ENCODE results near the gene DAD1.
"Not testable (repeated sequence)": the region's sequence is repeated elsewhere in the genome, so short reads cannot be mapped to it uniquely, and the experiment has no call there.

The DAD1 gene

DNA sequence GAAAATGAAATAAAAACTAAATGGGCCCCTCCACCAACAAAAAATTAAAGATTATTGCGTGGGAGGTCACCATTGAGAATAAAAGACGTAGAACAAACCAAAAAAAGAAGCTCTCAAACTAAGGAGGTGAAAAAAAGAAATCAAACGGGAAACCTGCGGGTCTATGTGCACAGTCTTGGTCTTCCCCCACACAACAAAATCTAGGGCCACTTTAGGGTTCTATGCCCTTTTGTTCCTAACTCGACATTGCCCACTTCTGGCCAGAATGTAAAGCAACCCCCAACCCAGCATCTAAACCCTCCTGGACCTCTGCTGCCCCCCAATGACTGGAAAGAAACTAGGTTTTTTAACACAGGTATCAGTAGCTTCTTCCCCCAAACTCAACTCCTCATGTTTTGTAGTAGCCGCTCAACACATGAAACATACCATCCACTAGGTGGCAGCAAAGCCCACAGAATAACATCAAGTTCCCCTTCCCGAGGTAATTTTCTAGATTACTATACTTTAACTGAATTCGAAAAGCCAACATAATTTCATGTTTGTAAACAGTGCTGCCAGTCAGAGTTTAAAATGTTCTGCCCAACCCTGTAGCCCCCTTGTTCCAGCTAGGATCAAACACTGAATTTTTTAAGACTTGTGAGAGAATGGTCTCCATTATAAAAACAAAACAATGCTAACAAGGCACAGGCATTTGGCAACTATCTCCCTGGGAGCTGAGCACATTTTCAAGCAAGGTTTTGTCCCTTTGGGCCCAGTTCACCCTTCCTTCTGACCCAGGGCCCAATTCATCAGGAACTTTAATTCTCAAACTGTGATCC is 18.7 kb downstream of the DAD1 start:
- H3K4me3 Mint-ChIP-seq, result no peak overlapping the region
- H3K4me1 Mint-ChIP-seq (ENCODE audit: low read depth), result peaks cover 17% of the 10 kb centered on the region
- H3K27ac Mint-ChIP-seq, result no peak overlapping the region
- no peaks in the 10 kb centered on the region for H3K9me3 Mint-ChIP-seq
- H3K27me3 Mint-ChIP-seq, result no peaks in the 10 kb centered on the region
- intact Hi-C loops (cut with micrococcal nuclease), result loop anchor here (1.0 to 5.0 kb wide), 3 partner anchors 83 to 283 kb away; partner anchors contain the start of gene SLC7A7
- H3K36me3 Mint-ChIP-seq (ENCODE audit: low read depth), result peaks cover 92% of the 10 kb centered on the region

- intact Hi-C loops (cut with micrococcal nuclease), result loop anchor here (1.0 to 5.0 kb wide), 3 partner anchors 84 to 284 kb away; partner anchors contain the start of gene SLC7A7
- H3K27ac Mint-ChIP-seq, result no peak overlapping the region
- peaks cover 92% of the 10 kb centered on the region for H3K36me3 Mint-ChIP-seq (ENCODE audit: low read depth)
- H3K27me3 Mint-ChIP-seq, result no peaks in the 10 kb centered on the region
- H3K9me3 Mint-ChIP-seq, result no peaks in the 10 kb centered on the region
- peaks cover 17% of the 10 kb centered on the region for H3K4me1 Mint-ChIP-seq (ENCODE audit: low read depth)
- H3K4me3 Mint-ChIP-seq, result no peak overlapping the region
These were observed 19.3 kb downstream of the DAD1 start for GRCh38 chr14:22569737-22570131.

GRCh38 chr14:22569106-22569736 is 19.8 kb downstream of the DAD1 start:
- peaks cover 92% of the 10 kb centered on the region for H3K36me3 Mint-ChIP-seq (ENCODE audit: low read depth)
- H3K4me1 Mint-ChIP-seq (ENCODE audit: low read depth), result peaks cover 17% of the 10 kb centered on the region
- no peak overlapping the region for H3K27ac Mint-ChIP-seq
- no peak overlapping the region for H3K4me3 Mint-ChIP-seq
- H3K27me3 Mint-ChIP-seq, result no peaks in the 10 kb centered on the region
- no peaks in the 10 kb centered on the region for H3K9me3 Mint-ChIP-seq
- intact Hi-C loops (cut with micrococcal nuclease), result no loop called here

DNA sequence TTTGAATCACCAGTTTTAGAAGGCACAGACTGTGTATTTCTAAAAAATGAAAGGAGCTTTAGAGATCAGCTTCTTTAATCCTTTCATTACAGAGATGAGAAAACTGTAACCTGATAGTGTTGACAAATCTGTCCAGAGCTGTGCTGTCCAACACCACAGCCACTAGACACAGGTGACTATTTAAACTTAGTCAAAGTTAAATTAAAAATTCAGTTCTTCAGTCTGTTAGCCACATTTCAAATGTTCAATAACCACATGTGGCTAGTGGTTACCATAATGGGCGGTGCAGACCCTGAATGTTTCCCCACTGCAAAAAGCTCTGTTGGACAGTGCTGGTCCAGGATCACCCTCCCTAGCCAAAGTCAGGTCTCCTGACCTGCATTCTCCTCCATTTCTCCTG is 21.6 kb downstream of the DAD1 start:
- H3K27me3 Mint-ChIP-seq, result no peaks in the 10 kb centered on the region
- H3K9me3 Mint-ChIP-seq, result no peaks in the 10 kb centered on the region
- peaks cover 11% of the 10 kb centered on the region for H3K4me1 Mint-ChIP-seq (ENCODE audit: low read depth)
- no peak overlapping the region for H3K27ac Mint-ChIP-seq
- H3K36me3 Mint-ChIP-seq (ENCODE audit: low read depth), result peaks cover 90% of the 10 kb centered on the region
- no peak overlapping the region for H3K4me3 Mint-ChIP-seq
- intact Hi-C loops (cut with micrococcal nuclease), result no loop called here

DNA sequence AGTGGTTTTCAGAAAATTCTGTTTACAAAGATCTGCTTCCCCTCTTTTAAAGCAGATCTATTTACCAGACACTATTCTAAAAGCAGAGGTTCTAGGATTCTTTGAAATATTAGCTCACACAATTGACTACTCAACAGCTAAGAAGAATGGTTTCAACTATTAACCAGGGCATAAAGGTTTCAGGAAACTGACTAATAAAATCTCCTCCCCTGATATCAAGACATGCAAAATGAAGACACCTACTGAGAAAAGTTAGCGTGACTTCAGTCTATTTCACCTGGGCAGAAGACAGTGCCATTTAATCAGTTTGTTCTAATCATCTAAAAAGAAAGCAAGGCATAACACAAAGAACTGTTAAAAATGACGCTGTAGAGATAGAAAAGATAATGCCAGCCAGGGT is 22.2 kb downstream of the DAD1 start:
- H3K9me3 Mint-ChIP-seq, result no peaks in the 10 kb centered on the region
- H3K4me1 Mint-ChIP-seq (ENCODE audit: low read depth), result peaks cover 16% of the 10 kb centered on the region
- no peaks in the 10 kb centered on the region for H3K27me3 Mint-ChIP-seq
- no peak overlapping the region for H3K27ac Mint-ChIP-seq
- intact Hi-C loops (cut with micrococcal nuclease), result no loop called here
- H3K4me3 Mint-ChIP-seq, result no peak overlapping the region
- peaks cover 86% of the 10 kb centered on the region for H3K36me3 Mint-ChIP-seq (ENCODE audit: low read depth)

GRCh38 chr14:22566266-22566665 is 22.8 kb downstream of the DAD1 start:
- intact Hi-C loops (cut with micrococcal nuclease); H3K4me3 Mint-ChIP-seq; H3K9me3 Mint-ChIP-seq; H3K27ac Mint-ChIP-seq; H3K27me3 Mint-ChIP-seq: not testable (repeated sequence)
- Mint-ChIP-seq H3K4me1 (ENCODE audit: low read depth) (peaks cover 20% of the 10 kb centered on the region), H3K36me3 (ENCODE audit: low read depth) (peaks cover 80% of the 10 kb centered on the region)

GRCh38 chr14:22565391-22565945 is 23.6 kb downstream of the DAD1 start:
- Mint-ChIP-seq H3K4me3 (no peak overlapping the region), H3K27ac (no peak overlapping the region), H3K27me3 (no peaks in the 10 kb centered on the region), H3K36me3 (ENCODE audit: low read depth) (peaks cover 72% of the 10 kb centered on the region), H3K4me1 (ENCODE audit: low read depth) (peaks cover 19% of the 10 kb centered on the region), H3K9me3 (no peaks in the 10 kb centered on the region)
- intact Hi-C loops (cut with micrococcal nuclease), result no loop called here

GRCh38 chr14:22564463-22564862 is 24.6 kb downstream of the DAD1 start:
- Mint-ChIP-seq H3K9me3 (no peaks in the 10 kb centered on the region), H3K27me3 (no peaks in the 10 kb centered on the region), H3K4me1 (ENCODE audit: low read depth) (peaks cover 14% of the 10 kb centered on the region), H3K36me3 (ENCODE audit: low read depth) (peaks cover 62% of the 10 kb centered on the region), H3K4me3 (no peak overlapping the region), H3K27ac (no peak overlapping the region)
- intact Hi-C loops (cut with micrococcal nuclease), result no loop called here

GRCh38 chr14:22563987-22564386 is 25.0 kb downstream of the DAD1 start:
- Mint-ChIP-seq H3K27me3 (no peaks in the 10 kb centered on the region), H3K9me3 (no peaks in the 10 kb centered on the region), H3K4me1 (ENCODE audit: low read depth) (peaks cover 14% of the 10 kb centered on the region), H3K4me3 (no peak overlapping the region), H3K36me3 (ENCODE audit: low read depth) (peaks cover 57% of the 10 kb centered on the region), H3K27ac (no peak overlapping the region)
- intact Hi-C loops (cut with micrococcal nuclease), result no loop called here

DNA sequence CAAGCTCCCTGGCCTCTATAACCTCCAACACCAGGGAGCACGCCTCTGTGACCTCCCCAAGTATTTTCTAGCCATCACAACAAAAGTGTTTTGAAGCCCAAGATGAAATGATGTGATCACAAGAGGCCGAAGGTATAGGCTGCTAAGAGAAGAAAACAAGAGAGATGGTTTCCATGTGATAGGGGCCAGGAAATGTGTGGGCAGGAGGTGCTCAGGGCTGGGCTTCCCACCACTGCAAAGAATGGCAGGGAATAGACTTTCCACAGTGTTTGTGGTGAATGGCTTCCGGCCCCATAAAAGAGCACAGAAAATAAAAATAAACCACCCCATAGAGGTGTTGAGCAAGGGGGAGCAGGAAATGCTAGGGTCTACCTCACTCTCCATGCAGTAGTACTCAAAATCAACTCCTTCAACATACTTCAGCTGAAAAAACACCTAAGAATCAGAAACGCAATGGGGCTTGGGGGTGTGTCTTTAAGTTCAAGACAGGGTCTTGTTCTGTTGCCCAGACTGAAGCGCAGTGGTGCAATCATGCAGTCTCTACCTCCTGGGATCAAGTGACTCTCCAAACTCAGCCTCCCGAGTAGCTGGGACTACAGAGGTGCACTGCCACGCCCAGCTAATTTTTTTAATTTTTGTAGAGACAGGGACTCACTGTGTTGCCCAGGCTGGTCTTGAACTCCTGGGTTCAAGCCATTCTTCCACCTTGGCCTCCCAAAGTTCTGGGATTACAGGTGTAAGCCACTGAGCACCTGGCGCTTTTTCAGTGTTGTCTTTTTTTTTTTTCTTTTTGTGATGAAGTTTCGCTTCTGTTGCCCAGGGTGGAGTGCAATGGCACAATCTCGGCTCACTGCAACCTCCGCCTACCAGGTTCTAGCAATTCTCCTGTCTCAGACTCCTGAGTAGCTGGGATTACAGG is 27.1 kb downstream of the DAD1 start:
- no peak overlapping the region for H3K27ac Mint-ChIP-seq
- intact Hi-C loops (cut with micrococcal nuclease), result no loop called here
- H3K9me3 Mint-ChIP-seq, result no peaks in the 10 kb centered on the region
- no peak overlapping the region for H3K4me3 Mint-ChIP-seq
- no peaks in the 10 kb centered on the region for H3K27me3 Mint-ChIP-seq
- peaks cover 21% of the 10 kb centered on the region for H3K4me1 Mint-ChIP-seq (ENCODE audit: low read depth)
- H3K36me3 Mint-ChIP-seq (ENCODE audit: low read depth), result peaks cover 39% of the 10 kb centered on the region

DNA sequence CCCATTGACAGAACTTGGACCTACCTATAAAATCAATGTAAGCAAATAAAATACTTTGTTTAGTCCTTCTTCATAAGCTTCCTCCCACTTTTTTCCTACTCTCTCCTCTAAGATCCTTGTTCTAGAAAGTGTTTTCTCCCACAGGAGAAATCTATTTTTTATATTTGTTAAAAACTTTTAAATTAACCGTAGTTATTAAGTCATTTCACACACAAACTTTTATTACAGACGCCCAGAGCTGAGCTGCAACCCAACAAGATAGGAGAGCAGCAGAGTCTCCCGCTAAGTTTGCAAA is 27.7 kb downstream of the DAD1 start:
- Mint-ChIP-seq H3K27me3 (peaks cover under 1% of the 10 kb centered on the region), H3K4me1 (ENCODE audit: low read depth) (peaks cover 27% of the 10 kb centered on the region), H3K9me3 (no peaks in the 10 kb centered on the region), H3K36me3 (ENCODE audit: low read depth) (peaks cover 33% of the 10 kb centered on the region), H3K4me3 (no peak overlapping the region), H3K27ac (no peak overlapping the region)
- intact Hi-C loops (cut with micrococcal nuclease), result no loop called here

- peaks cover 32% of the 10 kb centered on the region for H3K4me1 Mint-ChIP-seq (ENCODE audit: low read depth)
- no peaks in the 10 kb centered on the region for H3K9me3 Mint-ChIP-seq
- H3K27ac Mint-ChIP-seq, result no peak overlapping the region
- H3K4me3 Mint-ChIP-seq, result no peak overlapping the region
- peaks cover 28% of the 10 kb centered on the region for H3K36me3 Mint-ChIP-seq (ENCODE audit: low read depth)
- intact Hi-C loops (cut with micrococcal nuclease), result no loop called here
- H3K27me3 Mint-ChIP-seq, result peaks cover 1% of the 10 kb centered on the region
These were observed 28.2 kb downstream of the DAD1 start for GRCh38 chr14:22560662-22561365.

DNA sequence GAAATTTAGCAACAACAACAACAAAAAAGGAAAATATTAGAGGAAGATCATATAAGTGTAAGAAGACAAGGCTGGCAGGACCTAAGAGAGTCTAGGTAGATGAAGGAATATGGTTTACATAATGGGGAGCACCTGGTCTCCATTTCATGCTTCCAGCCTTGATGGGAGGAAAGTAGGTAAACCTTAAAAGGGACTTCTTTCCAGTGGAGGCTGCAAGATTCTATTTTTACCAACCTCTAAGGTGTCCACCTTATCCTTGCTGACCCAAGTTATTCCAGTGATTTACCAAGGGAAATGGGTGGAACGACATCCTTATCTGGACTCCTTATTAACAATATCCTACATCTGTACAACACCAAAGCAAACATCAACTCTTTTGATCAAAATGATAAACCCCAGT is 30.0 kb downstream of the DAD1 start:
- intact Hi-C loops (cut with micrococcal nuclease), result no loop called here
- Mint-ChIP-seq H3K4me1 (ENCODE audit: low read depth) (peaks cover 37% of the 10 kb centered on the region), H3K36me3 (ENCODE audit: low read depth) (peaks cover 13% of the 10 kb centered on the region), H3K27ac (no peak overlapping the region), H3K9me3 (no peaks in the 10 kb centered on the region), H3K4me3 (no peak overlapping the region), H3K27me3 (peaks cover 1% of the 10 kb centered on the region)

Data from dendritic cell treated with granulocyte-macrophage colony-stimulating factor and Interleukin-4, amounts not matched to agents 40 ng/mL and 50 ng/mL, for 4 days (primary cell).